Measurements from ENCODE around the gene RNF26.

- no peak for TF ChIP-seq RBAK (tag by site-specific recombination; IDR thresholded peaks at IDR 0.05)
- no peak for TF ChIP-seq ZBTB20 (tag by site-specific recombination; IDR thresholded peaks at IDR 0.05)
- TF ChIP-seq CTCF (tag by site-specific recombination; IDR thresholded peaks at IDR 0.05), result no peak
These were observed 5.0 kb upstream of the RNF26 start for GRCh38 chr11:119329320-119329719.

All from HEK293 (cell line).